Testis (tissue), 3 donors: Measurements from ENCODE around the gene OR6K2. TPM values are rescaled to one million over a fixed set of nuclear protein-coding genes. Genes with fewer than 3 reads are reported as not detected.
"Not testable (repeated sequence)": the region's sequence is repeated elsewhere in the genome, so short reads cannot be mapped to it uniquely, and the experiment has no call there.

Experiments used
- DNase-seq: peaks from one replicate; pipeline ENCODE4 v3.0.0-alpha.2; 2019
- H3K27ac ChIP-seq, 2 donors: fragments of 200-600 bp; sonication (generic); one replicate each; pipeline ENCODE4 v1.5.1; 2019
- H3K27me3 ChIP-seq: fragments of 200-600 bp; sonication (generic); one replicate; pipeline ENCODE4 v1.5.1; 2019
- H3K36me3 ChIP-seq: fragments of 200-600 bp; sonication (generic); one replicate; pipeline ENCODE4 v1.5.1; 2017; ENCODE audit warnings: low read depth; ENCODE audit errors: missing control alignments
- H3K4me1 ChIP-seq: fragments of 200-600 bp; sonication (generic); one replicate; pipeline ENCODE4 v1.5.1; 2019
- H3K4me3 ChIP-seq, 2 donors: fragments of 200-600 bp; sonication (generic); one replicate each; pipeline ENCODE4 v1.5.1; 2017 to 2019
- H3K9me3 ChIP-seq: fragments of 200-600 bp; sonication (generic); one replicate; pipeline ENCODE4 v1.5.1; 2017
- POLR2A ChIP-seq: fragments of 450-650 bp; IDR thresholded peaks from one replicate; pipeline ENCODE4 v1.6.1; 2017; ENCODE audit warnings: antibody characterized with exemption, mild to moderate bottlenecking, moderate library complexity
- WGBS, 2 donors: methylation state at CpG; one replicate each; pipeline ENCODE4 v1.1.5; 2018; 5-methylcytosine and 5-hydroxymethylcytosine counted together
- intact Hi-C: fragments of 100-400 bp; cut with DNase I; formaldehyde crosslinking; loops from one replicate; pipeline ENCODE4 v1.15.1; 2023; ENCODE audit warnings: low total_unique reads
- polyA plus RNA-seq: library from polyadenylated mRNA; stranded (reverse); fragments of 350-450 nt; fragmentation: Illumina TruSeq; extraction: RNeasy Lipid Tissue Mini Kit (QIAGEN cat#74804); gene quantifications from one replicate; pipeline ENCODE4 v1.2.3, GENCODE V29; 2014; ENCODE audit warnings: low read depth, low replicate concordance; ENCODE audit not compliant: insufficient read depth
- total RNA-seq, 2 donors: library from RNA; depleted of rRNA; stranded (reverse); fragments of >200 nt; gene quantifications; one replicate each; pipeline ENCODE4 v1.2.3, GENCODE V29; 2016
- TF ChIP-seq, protein P1 (sequence below), 3 experiments: fragments of 450-650 bp in 2 of 3; fragments of 200-600 bp in 1 of 3; sonication (generic) in 1 of 3; IDR thresholded peaks; one replicate each; pipeline ENCODE4 v1.5.1; 2016 to 2019; ENCODE audit warnings: antibody characterized with exemption in 3 of 3, mild to moderate bottlenecking in 2 of 3, moderate library complexity in 1 of 3

Gene OR6K2
- total and polyA plus RNA-seq, 3 donors from 2014 or later = not detected

DNA sequence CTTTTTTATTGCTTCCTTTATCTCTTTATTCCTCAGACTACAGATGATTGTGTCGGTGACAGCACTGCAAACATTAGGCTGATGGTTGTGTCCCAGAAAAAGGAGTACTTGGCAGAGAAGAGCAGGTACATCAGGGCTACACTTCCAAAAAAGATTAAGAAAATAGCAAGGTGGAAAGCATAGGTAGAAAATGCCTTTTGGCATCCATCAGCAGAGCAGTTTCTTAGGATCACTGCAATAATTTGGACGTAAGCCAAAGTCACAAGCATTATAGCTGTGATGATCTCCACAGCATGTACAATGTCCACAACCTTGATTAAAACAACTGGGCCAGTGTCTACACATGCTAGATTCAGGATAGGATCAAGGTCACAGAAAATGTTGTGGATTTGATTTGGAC, 5.9 kb downstream of the OR6K2 start:
- Histone ChIP-seq H3K4me3 (no peak overlapping the region), H3K27ac (no peak overlapping the region), H3K4me1 (no peaks in the 10 kb centered on the region), H3K36me3 (no peaks in the 10 kb centered on the region), H3K9me3 (no peaks in the 10 kb centered on the region), H3K27me3 (no peaks in the 10 kb centered on the region)
- WGBS, 2 donors = 86 to 91% methylated on average over 2 of the region's 2 CpGs
- no peak for TF ChIP-seq POLR2A
- TF ChIP-seq, protein P1, sequence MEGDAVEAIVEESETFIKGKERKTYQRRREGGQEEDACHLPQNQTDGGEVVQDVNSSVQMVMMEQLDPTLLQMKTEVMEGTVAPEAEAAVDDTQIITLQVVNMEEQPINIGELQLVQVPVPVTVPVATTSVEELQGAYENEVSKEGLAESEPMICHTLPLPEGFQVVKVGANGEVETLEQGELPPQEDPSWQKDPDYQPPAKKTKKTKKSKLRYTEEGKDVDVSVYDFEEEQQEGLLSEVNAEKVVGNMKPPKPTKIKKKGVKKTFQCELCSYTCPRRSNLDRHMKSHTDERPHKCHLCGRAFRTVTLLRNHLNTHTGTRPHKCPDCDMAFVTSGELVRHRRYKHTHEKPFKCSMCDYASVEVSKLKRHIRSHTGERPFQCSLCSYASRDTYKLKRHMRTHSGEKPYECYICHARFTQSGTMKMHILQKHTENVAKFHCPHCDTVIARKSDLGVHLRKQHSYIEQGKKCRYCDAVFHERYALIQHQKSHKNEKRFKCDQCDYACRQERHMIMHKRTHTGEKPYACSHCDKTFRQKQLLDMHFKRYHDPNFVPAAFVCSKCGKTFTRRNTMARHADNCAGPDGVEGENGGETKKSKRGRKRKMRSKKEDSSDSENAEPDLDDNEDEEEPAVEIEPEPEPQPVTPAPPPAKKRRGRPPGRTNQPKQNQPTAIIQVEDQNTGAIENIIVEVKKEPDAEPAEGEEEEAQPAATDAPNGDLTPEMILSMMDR (IDR thresholded peaks at IDR 0.05) = no peak
- intact Hi-C loops = no loop called here
- DNase-seq = no peak

- no peak overlapping the region for H3K4me3 ChIP-seq
- no peaks in the 10 kb centered on the region for H3K27me3 ChIP-seq
- intact Hi-C loops = no loop called here
- H3K27ac ChIP-seq = no peak overlapping the region
- H3K9me3 ChIP-seq = no peaks in the 10 kb centered on the region
- TF ChIP-seq POLR2A = no peak
- TF ChIP-seq, protein P1 (IDR thresholded peaks at IDR 0.05) = no peak
- H3K4me1 ChIP-seq = no peaks in the 10 kb centered on the region
- no peak for DNase-seq
- no peaks in the 10 kb centered on the region for H3K36me3 ChIP-seq
Observed at GRCh38 chr1:158692356-158692755, 8.1 kb downstream of the OR6K2 start.

DNA sequence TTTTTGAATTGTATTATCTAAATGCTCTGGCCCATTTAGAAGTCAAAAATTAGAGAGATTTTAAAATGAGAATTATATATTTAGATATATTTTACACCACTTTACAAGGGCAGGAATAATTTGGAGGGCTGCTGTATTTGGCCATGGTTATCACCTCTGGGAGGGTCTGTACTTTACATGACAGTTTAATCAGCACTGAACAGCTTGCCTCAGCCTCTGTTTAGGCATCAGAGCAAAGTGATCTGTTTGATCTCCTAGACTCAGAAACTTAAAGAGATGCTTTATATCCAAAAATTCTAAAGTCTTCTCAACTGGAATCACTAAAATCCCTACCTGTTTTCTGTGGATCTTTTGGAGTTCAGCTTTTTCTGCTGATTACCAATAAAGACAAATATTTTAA, 8.5 kb downstream of the OR6K2 start:
- TF ChIP-seq, protein P1 (IDR thresholded peaks at IDR 0.05) = no peak
- TF ChIP-seq POLR2A = no peak
- DNase-seq = no peak

DNA sequence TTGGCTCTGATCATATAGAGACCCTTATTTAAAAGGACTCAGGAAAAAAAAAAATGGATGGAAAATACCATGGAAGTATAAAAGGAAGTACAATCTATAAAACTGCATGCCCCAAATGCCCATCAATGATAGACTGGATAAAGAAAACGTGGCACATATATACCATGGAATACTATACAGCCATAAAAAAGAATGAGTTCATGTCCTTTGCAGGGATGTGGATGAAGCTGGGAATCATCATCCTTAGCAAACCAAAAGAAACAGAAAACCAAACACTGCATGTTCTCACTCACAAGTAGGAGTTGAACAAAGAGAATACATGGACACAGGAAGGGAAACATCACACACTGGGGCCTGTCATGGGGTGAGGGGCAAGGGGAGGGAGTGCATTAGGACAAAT, 9.3 kb downstream of the OR6K2 start:
- H3K36me3 ChIP-seq, DNase-seq, H3K9me3 ChIP-seq, H3K27me3 ChIP-seq, H3K4me1 ChIP-seq, H3K4me3 ChIP-seq, H3K27ac ChIP-seq, intact Hi-C loops: not testable (repeated sequence)
- 74 to 87% methylated on average over 1 of the region's 1 CpG for WGBS, 2 donors

More for the DNA sequence above, 8.5 kb downstream of the OR6K2 start:
- intact Hi-C loops = no loop called here
- Histone ChIP-seq H3K36me3 (no peaks in the 10 kb centered on the region), H3K4me1 (no peaks in the 10 kb centered on the region), H3K9me3 (no peaks in the 10 kb centered on the region), H3K27ac (no peak overlapping the region), H3K4me3 (no peak overlapping the region), H3K27me3 (no peaks in the 10 kb centered on the region)

- no peak for DNase-seq
- TF ChIP-seq POLR2A = no peak
- TF ChIP-seq, protein P1 (IDR thresholded peaks at IDR 0.05) = no peak
- intact Hi-C loops = no loop called here
- Histone ChIP-seq H3K9me3 (no peaks in the 10 kb centered on the region), H3K27me3 (no peaks in the 10 kb centered on the region), H3K36me3 (no peaks in the 10 kb centered on the region), H3K4me3 (no peak overlapping the region), H3K4me1 (no peaks in the 10 kb centered on the region), H3K27ac (no peak overlapping the region)
Observed at GRCh38 chr1:158689875-158690274, 10.6 kb downstream of the OR6K2 start.
